Activated CD8-positive, alpha-beta T cell treated with anti-CD3 and anti-CD28 coated beads for 36 hours (primary cell): Measurements from ENCODE around the gene PARD3. TPM values are rescaled to one million over a fixed set of nuclear protein-coding genes. Genes with fewer than 3 reads are reported as not detected.

Experiments used
- ATAC-seq: fragments of 200-7000 bp; cut with Tn5 transposase; one replicate; pipeline ENCODE4 v1.10.0; 2021; ENCODE audit warnings: mild to moderate bottlenecking, moderate library complexity
- CTCF ChIA-PET: fragments of 350-600 bp; sonication (Branson Sonifier 250); formaldehyde crosslinking; loops from one replicate; lab custom pipeline; 2021; ENCODE audit warnings: antibody characterized with exemption; lab: Charles Lee
- POLR2A ChIA-PET: fragments of 350-600 bp; sonication (Branson Sonifier 250); formaldehyde crosslinking; loops from one replicate; lab custom pipeline; 2021; ENCODE audit warnings: antibody characterized with exemption; lab: Charles Lee
- DNase-seq: peaks from one replicate; pipeline ENCODE4 v3.0.0-alpha.2; 2020
- H3K27ac Mint-ChIP-seq: one replicate; pipeline ENCODE4 v1.8.0; 2021; ENCODE audit warnings: mild to moderate bottlenecking, mixed read lengths
- H3K27me3 Mint-ChIP-seq: one replicate; pipeline ENCODE4 v1.8.0; 2021; ENCODE audit warnings: mixed read lengths
- H3K36me3 Mint-ChIP-seq: one replicate; pipeline ENCODE4 v1.8.0; 2021; ENCODE audit warnings: low read depth, mixed read lengths
- H3K4me1 Mint-ChIP-seq: one replicate; pipeline ENCODE4 v1.8.0; 2021; ENCODE audit warnings: low read depth, mixed read lengths
- H3K4me3 Mint-ChIP-seq: one replicate; pipeline ENCODE4 v1.8.0; 2021; ENCODE audit warnings: mild to moderate bottlenecking, moderate library complexity, mixed read lengths
- H3K9me3 Mint-ChIP-seq: one replicate; pipeline ENCODE4 v1.8.0; 2021; ENCODE audit warnings: mixed read lengths
- CTCF ChIP-seq: fragments of 200-600 bp; IDR thresholded peaks from one replicate; pipeline ENCODE4 v1.8.0; 2022; ENCODE audit warnings: antibody characterized with exemption, mild to moderate bottlenecking
- intact Hi-C: fragments of 100-400 bp; cut with micrococcal nuclease; formaldehyde crosslinking; loops from one replicate; pipeline ENCODE4 v1.10.0; 2022
- total RNA-seq, 2 experiments: library from RNA; stranded (reverse); gene quantifications; one replicate each; pipeline ENCODE4 v1.2.3, GENCODE V29; 2021

Gene PARD3
- total RNA-seq, 2 experiments from 2014 or later: 1.6 to 2.0 TPM

GRCh38 chr10:34347131-34347530 is 468.0 kb downstream of the PARD3 start:
- ATAC-seq: no peak
- Mint-ChIP-seq H3K4me3 (no peak overlapping the region), H3K36me3 (no peaks in the 10 kb centered on the region), H3K27ac (no peak overlapping the region), H3K9me3 (peaks cover 1% of the 10 kb centered on the region), H3K27me3 (no peaks in the 10 kb centered on the region), H3K4me1 (no peaks in the 10 kb centered on the region)
- ChIA-PET CTCF (no interaction called here), POLR2A (no interaction called here)
- intact Hi-C loops: no loop called here
- no peak for TF ChIP-seq CTCF
- DNase-seq: no peak

- no peaks in the 10 kb centered on the region for H3K36me3 Mint-ChIP-seq
- ATAC-seq (no peak), DNase-seq (no peak)
- no peak for TF ChIP-seq CTCF
- intact Hi-C loops: no loop called here
- ChIA-PET POLR2A (no interaction called here), CTCF (no interaction called here)
- H3K4me3 Mint-ChIP-seq: no peak overlapping the region
- H3K27ac Mint-ChIP-seq: no peak overlapping the region
- H3K27me3 Mint-ChIP-seq: no peaks in the 10 kb centered on the region
- H3K4me1 Mint-ChIP-seq: no peaks in the 10 kb centered on the region
- peaks cover 1% of the 10 kb centered on the region for H3K9me3 Mint-ChIP-seq
These were observed 468.5 kb downstream of the PARD3 start for GRCh38 chr10:34346516-34347100.

GRCh38 chr10:34345383-34345782 is 469.7 kb downstream of the PARD3 start:
- POLR2A ChIA-PET: no interaction called here
- CTCF ChIA-PET: no interaction called here

GRCh38 chr10:34343764-34344163 is 471.3 kb downstream of the PARD3 start:
- no peak for DNase-seq
- Mint-ChIP-seq H3K27me3 (no peaks in the 10 kb centered on the region), H3K27ac (no peak overlapping the region), H3K4me1 (no peaks in the 10 kb centered on the region), H3K36me3 (no peaks in the 10 kb centered on the region), H3K9me3 (no peaks in the 10 kb centered on the region), H3K4me3 (no peak overlapping the region)
- no peak for TF ChIP-seq CTCF
- intact Hi-C loops: no loop called here
- ChIA-PET POLR2A (no interaction called here), CTCF (no interaction called here)
- no peak for ATAC-seq

More at GRCh38 chr10:34345383-34345782, 469.7 kb downstream of the PARD3 start:
- H3K4me3 Mint-ChIP-seq: no peak overlapping the region
- H3K27me3 Mint-ChIP-seq: no peaks in the 10 kb centered on the region
- no peaks in the 10 kb centered on the region for H3K4me1 Mint-ChIP-seq
- TF ChIP-seq CTCF: no peak
- no peak overlapping the region for H3K27ac Mint-ChIP-seq
- H3K9me3 Mint-ChIP-seq: peaks cover 1% of the 10 kb centered on the region
- intact Hi-C loops: no loop called here
- no peak for DNase-seq
- no peaks in the 10 kb centered on the region for H3K36me3 Mint-ChIP-seq
- no peak for ATAC-seq

- no peak for TF ChIP-seq CTCF
- intact Hi-C loops: no loop called here
- no peak overlapping the region for H3K4me3 Mint-ChIP-seq
- CTCF ChIA-PET: no interaction called here
- ATAC-seq: no peak
- POLR2A ChIA-PET: no interaction called here
- H3K27ac Mint-ChIP-seq: no peak overlapping the region
- no peaks in the 10 kb centered on the region for H3K36me3 Mint-ChIP-seq
- H3K9me3 Mint-ChIP-seq: no peaks in the 10 kb centered on the region
- no peaks in the 10 kb centered on the region for H3K27me3 Mint-ChIP-seq
- no peak for DNase-seq
- H3K4me1 Mint-ChIP-seq: no peaks in the 10 kb centered on the region
These were observed 473.6 kb downstream of the PARD3 start for GRCh38 chr10:34341473-34341872.
